Neuronal stem cell (in vitro differentiated cells): ENCODE results near the gene FOXL1.

ENCODE experiments used
- DNase-seq: peaks from one replicate; pipeline ENCODE4 v3.0.0-alpha.2; 2013; ENCODE audit warnings: low spot score
- H2AFZ ChIP-seq: one replicate; pipeline ENCODE4 v1.6.1; 2013; ENCODE audit warnings: mild to moderate bottlenecking, low read length, inconsistent platforms
- H2AK5ac ChIP-seq: 2 replicates; pipeline ENCODE4 v1.6.1; 2013; ENCODE audit warnings: low read depth, mild to moderate bottlenecking, inconsistent platforms, low read length, moderate library complexity, mixed read lengths
- H2BK120ac ChIP-seq: 2 replicates; pipeline ENCODE4 v1.6.1; 2013; ENCODE audit warnings: low read depth, mild to moderate bottlenecking, inconsistent platforms, low read length, moderate library complexity, mixed read lengths
- H2BK12ac ChIP-seq: one replicate; pipeline ENCODE4 v1.6.1; 2013; ENCODE audit warnings: low read length, inconsistent platforms
- H2BK15ac ChIP-seq: 2 replicates; pipeline ENCODE4 v1.6.1; 2013; ENCODE audit warnings: mild to moderate bottlenecking, low read length, inconsistent platforms, mixed read lengths
- H2BK5ac ChIP-seq: one replicate; pipeline ENCODE4 v1.6.1; 2013; ENCODE audit warnings: inconsistent platforms, mild to moderate bottlenecking, low read length, moderate library complexity
- H3K14ac ChIP-seq: one replicate; pipeline ENCODE4 v1.6.1; 2013; ENCODE audit warnings: low read length, inconsistent platforms
- H3K18ac ChIP-seq: 2 replicates; pipeline ENCODE4 v1.6.1; 2013; ENCODE audit warnings: low read length, inconsistent platforms
- H3K23ac ChIP-seq: 2 replicates; pipeline ENCODE4 v1.6.1; 2013; ENCODE audit warnings: low read depth, mild to moderate bottlenecking, mixed read lengths, low read length, inconsistent platforms; ENCODE audit not compliant: poor library complexity
- H3K27ac ChIP-seq: replicated peaks from 3 replicates; pipeline ENCODE4 v1.5.1; 2013; ENCODE audit warnings: low read length, inconsistent platforms
- H3K27me3 ChIP-seq, 3 experiments: 2 replicates each; pipeline ENCODE4 v1.6.1; 2013; ENCODE audit warnings: low read length in 3 of 3, mild to moderate bottlenecking in 2 of 3, inconsistent platforms in 1 of 3, low read depth in 1 of 3, mixed read lengths in 1 of 3, moderate library complexity in 1 of 3; ENCODE audit not compliant: control insufficient read depth in 3 of 3, insufficient read depth in 3 of 3
- H3K36me3 ChIP-seq, 2 donors: replicated peaks in 1 of 2; 2 replicates each; pipeline ENCODE4 v1.6.1; 2013; ENCODE audit warnings: low read length in 2 of 2; ENCODE audit not compliant: control insufficient read depth in 2 of 2, insufficient read depth in 2 of 2
- H3K4ac ChIP-seq: 2 replicates; pipeline ENCODE4 v1.6.1; 2013; ENCODE audit warnings: inconsistent platforms, mild to moderate bottlenecking, low read length, moderate library complexity
- H3K4me1 ChIP-seq, 2 donors: 1 replicate in 1 of 2; 2 replicates in 1 of 2; pipeline ENCODE4 v1.6.1; 2013; ENCODE audit warnings: low read length in 2 of 2, low read depth in 1 of 2; ENCODE audit not compliant: control insufficient read depth in 2 of 2, insufficient read depth in 1 of 2
- H3K4me2 ChIP-seq: one replicate; pipeline ENCODE4 v1.6.1; 2013; ENCODE audit warnings: mild to moderate bottlenecking, low read length, inconsistent platforms; ENCODE audit not compliant: insufficient read depth, poor library complexity, severe bottlenecking
- H3K4me3 ChIP-seq, 2 donors: 2 replicates each; pipeline ENCODE4 v1.5.1; 2013; ENCODE audit warnings: low read length in 2 of 2, mild to moderate bottlenecking in 2 of 2, inconsistent platforms in 1 of 2, moderate library complexity in 1 of 2
- H3K79me1 ChIP-seq: one replicate; pipeline ENCODE4 v1.6.1; 2013; ENCODE audit warnings: low read depth, mild to moderate bottlenecking, inconsistent platforms, low read length, moderate library complexity
- H3K9ac ChIP-seq: one replicate; pipeline ENCODE4 v1.6.1; 2013; ENCODE audit warnings: mild to moderate bottlenecking, low read depth, low read length, inconsistent platforms; ENCODE audit not compliant: poor library complexity
- H3K9me3 ChIP-seq, 2 donors: replicated peaks in 1 of 2; 2 replicates each; pipeline versions ENCODE3 to v1.6.1; 2013; ENCODE audit warnings: low read length in 2 of 2, mild to moderate bottlenecking in 2 of 2, inconsistent platforms in 1 of 2, low read depth in 1 of 2, mixed read lengths in 1 of 2, moderate library complexity in 1 of 2; ENCODE audit not compliant: control insufficient read depth in 2 of 2, insufficient read depth in 1 of 2
- H4K8ac ChIP-seq: one replicate; pipeline ENCODE4 v1.6.1; 2013; ENCODE audit warnings: low read depth, mild to moderate bottlenecking, inconsistent platforms, low read length, moderate library complexity
- H4K91ac ChIP-seq: one replicate; pipeline ENCODE4 v1.6.1; 2013; ENCODE audit warnings: low read length, low read depth, mild to moderate bottlenecking, inconsistent platforms; ENCODE audit not compliant: poor library complexity
- WGBS, 2 donors: extraction: QIAGEN DNeasy Blood & Tissue Kit; methylation state at CpG; one replicate each; pipeline ENCODE4 v1.1.7; 2013; ENCODE audit warnings: missing lambda C conversion rate in 2 of 2, mixed read lengths in 1 of 2; ENCODE audit not compliant: insufficient read length in 2 of 2, insufficient replicate concordance in 1 of 2; ENCODE audit errors: extremely low coverage in 2 of 2; 5-methylcytosine and 5-hydroxymethylcytosine counted together

The FOXL1 gene

GRCh38 chr16:86531641-86532525 is 46.5 kb upstream of the FOXL1 start:
- Histone ChIP-seq H3K4me2 (no peak overlapping the region), H3K4me3 (no peak overlapping the region), H4K91ac (no peak overlapping the region), H2BK12ac (no peak overlapping the region), H2BK120ac (no peak overlapping the region), H2BK15ac (no peak overlapping the region), H3K18ac (no peak overlapping the region), H4K8ac (no peak overlapping the region), H2AFZ (no peak overlapping the region), H3K27ac (no peak overlapping the region), H3K9me3 (peaks cover 0 to 4% of the 10 kb centered on the region in 2 donors), H3K79me1 (no peaks in the 10 kb centered on the region), H3K4ac (no peak overlapping the region), H3K27me3 (no peaks in the 10 kb centered on the region), H3K23ac (no peak overlapping the region), H3K9ac (peak overlapping the region; percentile 38), H2AK5ac (no peak overlapping the region), H3K14ac (peak overlapping the region; percentile 82), H3K4me1 (no peaks in the 10 kb centered on the region), H2BK5ac (no peak overlapping the region), H3K36me3 (peaks cover 5 to 20% of the 10 kb centered on the region in 2 donors)
- no peak for DNase-seq
- WGBS, 2 donors, result no CpG with 5 or more reads among the region's 49 CpGs

DNA sequence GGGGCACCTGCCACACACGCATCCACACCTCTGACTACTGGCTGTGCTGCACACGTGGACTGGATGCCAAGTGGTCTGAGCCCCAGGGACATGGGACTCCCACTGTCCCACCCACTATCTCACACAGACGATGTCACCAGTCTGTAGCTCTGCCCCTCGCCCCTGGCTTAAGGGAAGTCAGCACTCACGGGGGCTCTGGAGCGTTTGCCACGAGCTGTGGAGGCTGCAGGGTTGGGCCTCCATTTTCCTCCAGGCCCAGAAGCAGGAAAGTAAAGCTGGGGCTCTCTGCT is 45.9 kb upstream of the FOXL1 start:
- no peak overlapping the region for H3K4me2 ChIP-seq
- H2AFZ ChIP-seq, result no peak overlapping the region
- peak overlapping the region; percentile 21 for H3K9ac ChIP-seq
- no peak overlapping the region for H3K23ac ChIP-seq
- DNase-seq, result no peak
- no peak overlapping the region for H2BK12ac ChIP-seq
- H3K9me3 ChIP-seq, result peaks cover 0 to 1% of the 10 kb centered on the region in 2 donors
- no peak overlapping the region for H3K4ac ChIP-seq
- no peak overlapping the region for H2BK5ac ChIP-seq
- no peak overlapping the region for H3K18ac ChIP-seq
- no peak overlapping the region for H4K8ac ChIP-seq
- H2BK120ac ChIP-seq, result no peak overlapping the region
- no peaks in the 10 kb centered on the region for H3K27me3 ChIP-seq
- no peak overlapping the region for H3K27ac ChIP-seq
- peak overlapping the region; percentile 82 for H3K14ac ChIP-seq
- WGBS, 2 donors, result no CpG with 5 or more reads among the region's 7 CpGs
- H4K91ac ChIP-seq, result no peak overlapping the region
- no peak overlapping the region for H2AK5ac ChIP-seq
- peaks cover 6 to 26% of the 10 kb centered on the region in 2 donors for H3K36me3 ChIP-seq
- no peaks in the 10 kb centered on the region for H3K4me1 ChIP-seq
- H3K79me1 ChIP-seq, result no peaks in the 10 kb centered on the region
- H3K4me3 ChIP-seq, result no peak overlapping the region
- H2BK15ac ChIP-seq, result no peak overlapping the region

DNA sequence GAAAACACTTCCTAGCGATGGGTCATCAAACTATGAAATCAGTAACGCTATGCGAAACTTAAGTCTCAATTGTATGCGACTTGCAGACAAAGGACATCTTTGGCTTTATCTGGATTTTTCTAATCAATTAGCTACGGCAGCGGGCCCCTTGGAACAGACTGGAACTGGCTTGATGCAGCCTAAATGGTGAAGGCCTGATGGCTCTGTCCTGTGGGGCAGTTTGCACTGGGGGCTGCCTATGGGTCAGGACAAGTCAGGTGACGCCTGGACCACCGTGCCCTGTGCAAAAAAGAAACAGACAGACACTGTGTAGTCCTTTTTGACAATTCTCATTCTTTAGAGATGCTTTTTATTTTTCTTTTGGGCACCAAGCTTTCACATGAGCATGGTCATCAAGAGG is 45.3 kb upstream of the FOXL1 start:
- WGBS, 2 donors, result no CpG with 5 or more reads among the region's 8 CpGs
- Histone ChIP-seq H3K4me1 (no peaks in the 10 kb centered on the region), H3K14ac (no peak overlapping the region), H4K8ac (no peak overlapping the region), H3K9ac (no peak overlapping the region), H3K4me3 (no peak overlapping the region), H2BK5ac (no peak overlapping the region), H2BK12ac (no peak overlapping the region), H3K4me2 (no peak overlapping the region), H2AFZ (no peak overlapping the region), H3K79me1 (no peaks in the 10 kb centered on the region), H3K18ac (no peak overlapping the region), H2AK5ac (no peak overlapping the region), H3K9me3 (peaks cover 0 to 4% of the 10 kb centered on the region in 2 donors), H3K23ac (no peak overlapping the region), H2BK120ac (no peak overlapping the region), H3K27ac (no peak overlapping the region), H3K4ac (no peak overlapping the region), H4K91ac (no peak overlapping the region), H3K27me3 (no peaks in the 10 kb centered on the region), H2BK15ac (no peak overlapping the region), H3K36me3 (peaks cover 10 to 32% of the 10 kb centered on the region in 2 donors)
- DNase-seq, result no peak

DNA sequence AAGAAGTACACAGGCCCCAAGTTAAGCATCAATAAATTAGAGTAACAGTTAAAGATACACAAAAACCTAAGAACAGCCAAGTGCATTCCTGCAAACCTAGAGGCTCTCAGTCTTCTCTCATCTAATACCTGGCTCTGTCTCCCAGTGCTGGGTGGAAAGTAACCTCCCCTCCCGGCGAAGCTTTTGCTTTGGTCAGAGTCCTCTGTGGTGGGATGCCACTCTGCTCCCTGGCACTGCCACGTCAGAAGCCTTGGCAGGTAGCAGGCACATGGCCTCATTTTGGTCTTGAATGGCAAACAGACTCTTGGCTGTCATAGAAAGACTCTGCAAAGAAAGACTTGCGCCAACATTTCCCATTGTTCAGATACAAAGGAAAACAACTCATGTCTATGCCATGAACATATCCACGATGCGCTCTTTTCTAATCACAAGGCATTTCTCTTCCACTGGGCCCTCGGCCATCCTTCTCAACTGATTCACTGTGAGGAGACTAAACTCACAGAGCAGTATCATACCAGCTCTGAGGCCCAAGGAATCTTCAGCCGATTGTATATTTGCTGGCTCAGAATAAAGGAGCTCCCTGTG is 44.5 kb upstream of the FOXL1 start:
- Histone ChIP-seq H3K27me3 (no peaks in the 10 kb centered on the region), H2BK5ac (no peak overlapping the region), H2BK12ac (no peak overlapping the region), H3K9me3 (peaks cover 0 to 4% of the 10 kb centered on the region in 2 donors), H3K79me1 (no peaks in the 10 kb centered on the region), H3K4me2 (no peak overlapping the region), H2AK5ac (no peak overlapping the region), H4K8ac (no peak overlapping the region), H3K4me3 (no peak overlapping the region), H2AFZ (no peak overlapping the region), H4K91ac (no peak overlapping the region), H2BK15ac (no peak overlapping the region), H3K9ac (no peak overlapping the region), H3K4me1 (no peaks in the 10 kb centered on the region), H3K36me3 (peaks cover 15 to 40% of the 10 kb centered on the region in 2 donors), H3K27ac (no peak overlapping the region), H2BK120ac (no peak overlapping the region), H3K18ac (no peak overlapping the region), H3K14ac (no peak overlapping the region), H3K4ac (no peak overlapping the region), H3K23ac (no peak overlapping the region)
- WGBS, 2 donors, result no CpG with 5 or more reads among the region's 8 CpGs
- no peak for DNase-seq
